OCI-LY1 (cell line): Measurements from ENCODE around the gene ISOC1.
A peak's percentile ranks its signal among the peaks of the same experiment; 100 is the strongest.

Experiments used
- CTCF ChIP-seq: fragments of 200-600 bp; sonication (generic), shearing (Covaris generic); IDR thresholded peaks from 2 replicates; pipeline ENCODE4 v1.5.1; 2017; ENCODE audit warnings: mild to moderate bottlenecking, antibody characterized with exemption, low read length, moderate library complexity, mixed read lengths
- EZH2 ChIP-seq: fragments of 200-600 bp; sonication (generic), shearing (Covaris generic); IDR thresholded peaks from 2 replicates; pipeline ENCODE4 v1.8.0; 2017; ENCODE audit warnings: borderline replicate concordance, mixed run types, mild to moderate bottlenecking, antibody characterized with exemption, low read length, moderate library complexity, mixed read lengths

- TF ChIP-seq CTCF: peak; percentile 43; the same call in 1 of the 2 replicates
- no peak for TF ChIP-seq EZH2
Measured at GRCh38 chr5:129094087-129094923, at the start of gene ISOC1.
